Astrocyte (in vitro differentiated cells and primary cell): ENCODE data around the gene ARVCF. TPM values are rescaled to one million over a fixed set of nuclear protein-coding genes. Genes with fewer than 3 reads are reported as not detected.

Experiments
- DNase-seq: peaks from one replicate; pipeline ENCODE4 v3.0.0-alpha.2; 2010; ENCODE audit warnings: low read depth
- FAIRE-seq: peaks from 2 replicates; lab custom pipeline; 2011; peaks lifted over from hg19 to GRCh38; lab: Jason Lieb, UNC
- H2AFZ ChIP-seq: 2 replicates; pipeline ENCODE4 v1.6.0; 2012; ENCODE audit warnings: low read depth, low read length, inconsistent platforms
- H3K27ac ChIP-seq: 2 replicates; pipeline ENCODE4 v1.5.1; 2011; ENCODE audit warnings: low read depth, low read length, inconsistent platforms
- H3K27me3 ChIP-seq: 2 replicates; pipeline ENCODE4 v1.6.0; 2011; ENCODE audit warnings: low read length, inconsistent platforms; ENCODE audit not compliant: insufficient read depth
- H3K36me3 ChIP-seq: 2 replicates; pipeline ENCODE4 v1.5.1; 2011; ENCODE audit warnings: low read length, inconsistent platforms; ENCODE audit not compliant: insufficient read depth
- H3K4me1 ChIP-seq: 2 replicates; pipeline ENCODE4 v1.5.1; 2011; ENCODE audit warnings: low read length, inconsistent platforms; ENCODE audit not compliant: insufficient read depth
- H3K4me2 ChIP-seq: 2 replicates; pipeline ENCODE4 v1.6.0; 2012; ENCODE audit warnings: low read length, inconsistent platforms
- H3K4me3 ChIP-seq: 2 replicates; pipeline ENCODE4 v1.5.1; 2011; ENCODE audit warnings: low read depth, mild to moderate bottlenecking, low read length, inconsistent platforms; ENCODE audit not compliant: insufficient read depth
- H3K79me2 ChIP-seq: 2 replicates; pipeline ENCODE4 v1.6.0; 2012; ENCODE audit warnings: mild to moderate bottlenecking, low read length, inconsistent platforms; ENCODE audit not compliant: insufficient read depth
- H3K9ac ChIP-seq: 2 replicates; pipeline ENCODE4 v1.6.0; 2012; ENCODE audit warnings: mild to moderate bottlenecking, low read length, inconsistent platforms
- H3K9me3 ChIP-seq: 2 replicates; pipeline ENCODE4 v1.5.1; 2012; ENCODE audit warnings: low read depth, mild to moderate bottlenecking, low read length, inconsistent platforms; ENCODE audit not compliant: insufficient read depth
- H4K20me1 ChIP-seq: 2 replicates; pipeline ENCODE4 v1.6.0; 2012; ENCODE audit warnings: low read length, inconsistent platforms; ENCODE audit not compliant: insufficient read depth
- H3K27ac Mint-ChIP-seq: one replicate; pipeline ENCODE4 v1.8.0; 2021; ENCODE audit warnings: mild to moderate bottlenecking, mixed read lengths; ENCODE audit not compliant: unreplicated experiment
- H3K27me3 Mint-ChIP-seq: one replicate; pipeline ENCODE4 v1.8.0; 2021; ENCODE audit warnings: low read depth, mixed read lengths; ENCODE audit not compliant: unreplicated experiment
- H3K36me3 Mint-ChIP-seq: one replicate; pipeline ENCODE4 v1.8.0; 2021; ENCODE audit warnings: low read depth, mixed read lengths; ENCODE audit not compliant: unreplicated experiment
- H3K4me1 Mint-ChIP-seq: one replicate; pipeline ENCODE4 v1.8.0; 2021; ENCODE audit warnings: low read depth, mixed read lengths; ENCODE audit not compliant: unreplicated experiment
- H3K4me3 Mint-ChIP-seq: one replicate; pipeline ENCODE4 v1.8.0; 2021; ENCODE audit warnings: mild to moderate bottlenecking, moderate library complexity, mixed read lengths; ENCODE audit not compliant: unreplicated experiment
- H3K9me3 Mint-ChIP-seq: one replicate; pipeline ENCODE4 v1.8.0; 2021; ENCODE audit warnings: mild to moderate bottlenecking, mixed read lengths; ENCODE audit not compliant: unreplicated experiment
- EZH2 ChIP-seq: IDR thresholded peaks from 2 replicates; pipeline ENCODE4 v1.6.1; 2012; ENCODE audit warnings: mild to moderate bottlenecking, low read length, inconsistent platforms; ENCODE audit not compliant: insufficient read depth
- total RNA-seq: library from RNA; stranded (reverse); gene quantifications from 2 replicates; pipeline ENCODE4 v1.2.1, GENCODE V29; 2021
- TF ChIP-seq, protein P1 (sequence below): IDR thresholded peaks from 2 replicates; pipeline ENCODE4 v1.5.1; 2011; ENCODE audit warnings: low read depth, mild to moderate bottlenecking, inconsistent platforms, low read length, moderate library complexity; ENCODE audit not compliant: insufficient read depth

ARVCF gene
- total RNA-seq, 1 donor from 2014 or later = 17.9 TPM

DNA sequence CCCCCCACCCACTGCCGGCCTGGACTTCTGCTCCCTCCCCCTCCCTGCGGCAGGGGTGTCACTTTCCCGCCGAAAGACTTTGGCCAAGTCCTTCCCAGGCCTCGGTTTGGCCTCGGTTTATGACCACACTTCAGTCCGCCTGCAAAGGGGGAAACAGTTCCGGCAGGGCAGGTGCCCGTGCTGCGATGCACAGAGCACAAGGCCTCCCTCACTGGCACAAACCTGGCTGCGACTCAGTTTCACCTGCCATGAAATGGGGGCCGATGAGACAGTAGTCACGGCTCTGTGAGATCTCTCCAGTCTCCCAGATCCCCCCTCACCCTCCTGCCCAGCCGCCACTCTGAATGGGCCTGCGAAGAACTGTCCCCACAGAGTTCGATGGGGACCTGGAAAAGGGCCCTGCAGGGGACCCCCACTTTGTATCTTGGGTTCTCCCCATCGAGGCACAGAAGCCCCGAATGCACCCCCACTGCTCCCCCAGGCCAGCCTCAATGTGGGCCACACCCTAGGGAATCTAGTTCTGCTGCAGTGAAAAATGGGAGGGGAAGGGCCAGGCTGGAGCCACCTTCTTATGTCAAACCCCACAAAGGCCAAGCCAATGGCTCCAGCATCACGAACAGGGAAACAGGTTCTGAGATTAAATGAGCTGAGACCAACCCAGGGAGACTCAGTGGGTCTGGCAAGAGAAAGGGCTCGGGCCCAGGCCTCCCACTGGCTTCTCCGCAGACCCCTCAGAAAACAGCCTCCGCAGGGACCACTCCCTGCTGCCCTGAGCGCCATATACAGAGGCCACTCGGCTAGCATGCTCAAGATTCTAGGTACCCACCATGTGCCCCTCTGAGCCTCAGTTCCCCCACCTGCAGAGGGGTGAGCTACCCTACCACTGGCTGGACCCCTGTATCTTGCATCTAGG is 29.0 kb downstream of the ARVCF start:
- peak overlapping the region; percentile 57 for H3K4me3 Mint-ChIP-seq
- H3K36me3 Mint-ChIP-seq = peaks cover 2% of the 10 kb centered on the region
- H3K4me1 Mint-ChIP-seq = peaks cover 11% of the 10 kb centered on the region
- Histone ChIP-seq H2AFZ (no peak overlapping the region), H3K79me2 (peaks cover 21% of the 10 kb centered on the region), H3K4me1 (peaks cover 27% of the 10 kb centered on the region), H3K27ac (no peak overlapping the region), H3K4me2 (no peak overlapping the region), H3K9me3 (no peaks in the 10 kb centered on the region), H3K36me3 (no peaks in the 10 kb centered on the region), H3K9ac (no peak overlapping the region), H3K27me3 (no peaks in the 10 kb centered on the region), H3K4me3 (no peak overlapping the region), H4K20me1 (peaks cover 22% of the 10 kb centered on the region)
- TF ChIP-seq EZH2 = no peak
- TF ChIP-seq, protein P1, sequence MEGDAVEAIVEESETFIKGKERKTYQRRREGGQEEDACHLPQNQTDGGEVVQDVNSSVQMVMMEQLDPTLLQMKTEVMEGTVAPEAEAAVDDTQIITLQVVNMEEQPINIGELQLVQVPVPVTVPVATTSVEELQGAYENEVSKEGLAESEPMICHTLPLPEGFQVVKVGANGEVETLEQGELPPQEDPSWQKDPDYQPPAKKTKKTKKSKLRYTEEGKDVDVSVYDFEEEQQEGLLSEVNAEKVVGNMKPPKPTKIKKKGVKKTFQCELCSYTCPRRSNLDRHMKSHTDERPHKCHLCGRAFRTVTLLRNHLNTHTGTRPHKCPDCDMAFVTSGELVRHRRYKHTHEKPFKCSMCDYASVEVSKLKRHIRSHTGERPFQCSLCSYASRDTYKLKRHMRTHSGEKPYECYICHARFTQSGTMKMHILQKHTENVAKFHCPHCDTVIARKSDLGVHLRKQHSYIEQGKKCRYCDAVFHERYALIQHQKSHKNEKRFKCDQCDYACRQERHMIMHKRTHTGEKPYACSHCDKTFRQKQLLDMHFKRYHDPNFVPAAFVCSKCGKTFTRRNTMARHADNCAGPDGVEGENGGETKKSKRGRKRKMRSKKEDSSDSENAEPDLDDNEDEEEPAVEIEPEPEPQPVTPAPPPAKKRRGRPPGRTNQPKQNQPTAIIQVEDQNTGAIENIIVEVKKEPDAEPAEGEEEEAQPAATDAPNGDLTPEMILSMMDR = no peak
- H3K27me3 Mint-ChIP-seq = peaks cover 2% of the 10 kb centered on the region
- DNase-seq (no peak), FAIRE-seq (no peak)
- no peaks in the 10 kb centered on the region for H3K9me3 Mint-ChIP-seq
- H3K27ac Mint-ChIP-seq = no peak overlapping the region

DNA sequence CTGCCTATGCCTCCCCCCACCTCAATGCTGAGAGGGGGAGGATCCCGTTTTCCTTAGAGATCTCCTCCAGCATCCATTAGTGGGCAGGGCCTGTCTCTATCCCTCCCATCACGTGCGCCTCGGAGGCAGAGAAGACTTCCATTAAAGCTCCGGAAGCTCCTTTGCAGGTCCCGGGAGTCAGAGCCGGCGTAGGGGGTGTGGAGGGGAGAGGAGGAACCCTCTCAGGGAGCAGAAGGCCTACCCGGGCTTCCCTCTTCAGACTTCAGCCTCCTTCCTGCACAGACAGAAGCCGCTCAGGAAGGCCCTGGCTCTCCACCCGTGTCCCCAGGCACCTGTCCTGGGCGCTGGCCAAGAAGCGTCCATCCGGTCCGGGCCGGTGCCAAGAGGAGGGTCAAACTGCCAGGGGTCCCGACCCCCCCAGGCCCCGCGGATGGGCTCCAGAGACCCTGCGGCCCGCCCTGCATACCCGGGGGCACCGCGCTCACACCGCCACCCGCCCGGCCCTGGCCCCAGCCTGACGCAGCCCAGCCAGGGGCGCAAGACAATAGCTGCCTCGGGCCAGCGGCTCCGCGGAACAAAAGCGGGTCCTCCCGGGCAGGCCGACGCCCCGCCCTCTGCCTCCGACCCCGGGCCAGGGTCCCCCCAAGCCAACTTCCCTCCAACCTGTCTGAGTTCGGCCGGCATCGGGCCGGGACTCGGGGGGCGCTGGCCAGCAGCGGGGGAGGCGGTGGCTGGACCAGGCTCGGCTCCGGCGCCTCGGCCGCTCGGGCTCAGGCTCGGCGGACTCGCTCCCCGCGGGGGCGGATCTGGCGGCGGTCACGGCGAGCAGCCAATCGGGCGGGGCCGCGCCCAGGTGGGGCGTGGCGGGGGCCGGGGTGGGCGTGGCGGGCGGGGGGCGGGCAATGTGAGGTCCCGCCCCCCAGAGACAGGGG is 29.9 kb downstream of the ARVCF start:
- Histone ChIP-seq H3K9me3 (no peaks in the 10 kb centered on the region), H4K20me1 (peaks cover 30% of the 10 kb centered on the region), H3K4me2 (peak overlapping the region; percentile 97), H3K36me3 (no peaks in the 10 kb centered on the region), H3K79me2 (peaks cover 21% of the 10 kb centered on the region), H3K27ac (no peak overlapping the region), H2AFZ (peak overlapping the region; percentile 73), H3K4me1 (peaks cover 27% of the 10 kb centered on the region), H3K27me3 (no peaks in the 10 kb centered on the region), H3K4me3 (peak overlapping the region; percentile 65), H3K9ac (peak overlapping the region; percentile 83)
- Mint-ChIP-seq H3K4me3 (peak overlapping the region; percentile 83), H3K36me3 (peaks cover 2% of the 10 kb centered on the region), H3K4me1 (peaks cover 11% of the 10 kb centered on the region), H3K27ac (no peak overlapping the region), H3K27me3 (peaks cover 2% of the 10 kb centered on the region), H3K9me3 (no peaks in the 10 kb centered on the region)
- peak; percentile 39 for DNase-seq
- TF ChIP-seq, protein P1 = no peak
- no peak for TF ChIP-seq EZH2
- FAIRE-seq = no peak
